ENCODE results near the gene C1QL3.

C1QL3 gene

DNA sequence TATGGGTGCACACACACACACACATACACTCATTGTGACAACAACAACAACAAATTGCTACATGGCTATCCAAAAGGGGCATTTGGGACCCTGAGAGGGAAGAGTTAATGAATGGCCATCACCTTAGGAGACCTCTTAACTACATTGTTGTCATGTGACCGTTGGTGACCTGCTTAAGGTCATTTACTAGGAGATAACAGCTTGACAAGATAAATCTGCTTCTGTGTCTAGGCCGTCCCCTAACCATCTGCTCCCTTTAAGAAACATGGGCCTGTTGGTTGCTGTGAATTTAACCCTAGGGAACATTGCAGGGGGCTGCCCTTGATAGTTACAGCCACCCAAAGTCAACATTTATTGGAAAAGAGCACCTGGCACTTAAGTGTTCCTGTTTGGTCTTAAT is 29.7 kb downstream of the C1QL3 start:
- DNase-seq = no peak

GRCh38 chr10:16490511-16490910 is 31.2 kb downstream of the C1QL3 start:
- no peak for DNase-seq

GRCh38 chr10:16483241-16483917 is 38.3 kb downstream of the C1QL3 start:
- no peak for DNase-seq

DNA sequence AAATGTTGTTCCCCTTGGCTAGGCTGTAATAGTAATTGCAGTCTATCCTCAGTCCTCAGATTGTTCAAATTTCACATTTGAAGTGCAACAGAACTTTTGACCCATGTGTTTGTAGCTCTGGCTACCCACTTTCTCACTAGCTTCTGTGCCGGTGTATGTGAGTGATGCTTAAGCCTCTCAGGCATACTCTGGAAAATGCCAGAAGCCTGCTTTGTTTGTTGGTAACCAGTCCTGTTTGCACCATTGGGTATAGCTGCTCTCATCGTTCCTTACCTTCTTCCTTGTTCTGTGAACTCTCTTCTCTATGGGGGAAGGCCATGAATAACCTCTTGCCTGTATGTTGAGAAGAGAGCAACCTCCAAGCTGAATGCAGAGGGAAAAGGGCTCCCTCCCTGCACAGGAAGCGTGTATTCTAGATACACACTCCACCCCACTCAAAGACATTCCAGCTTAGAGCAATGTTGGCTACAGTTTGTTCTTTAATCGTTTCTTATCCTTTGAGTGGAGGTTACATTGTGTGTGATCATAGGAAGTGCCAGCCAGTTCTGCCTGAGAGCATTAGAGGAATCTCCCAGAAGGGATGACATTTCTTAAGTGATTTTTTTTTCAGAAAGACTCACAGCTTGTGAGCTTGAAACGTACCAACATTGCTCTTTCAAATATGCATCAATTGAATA is 40.5 kb downstream of the C1QL3 start:
- no peak for DNase-seq

GRCh38 chr10:16478801-16479200 is 42.9 kb downstream of the C1QL3 start:
- DNase-seq = no peak

- no peak for DNase-seq
These were observed 43.9 kb downstream of the C1QL3 start for GRCh38 chr10:16477757-16478156.

DNA sequence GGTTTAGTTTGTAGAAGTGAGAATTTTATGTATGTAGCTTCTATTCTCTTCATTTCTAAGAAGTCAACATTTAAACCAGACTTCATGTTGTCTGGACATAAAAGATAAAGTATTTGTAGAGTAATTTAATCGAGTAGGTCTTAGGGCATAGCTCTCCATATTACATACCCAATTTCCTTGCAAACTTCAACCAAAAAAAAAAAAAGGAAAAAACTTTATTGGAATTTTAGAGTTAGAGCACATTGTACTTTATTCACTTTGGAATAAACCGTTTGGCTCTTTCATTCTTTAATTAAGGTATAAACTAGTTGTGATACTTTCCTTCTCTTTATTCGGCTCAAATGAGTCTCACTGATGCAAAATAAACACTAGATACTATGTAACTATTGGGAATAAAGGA is 48.9 kb downstream of the C1QL3 start:
- no peak for DNase-seq

- DNase-seq = no peak
These were observed 50.9 kb downstream of the C1QL3 start for GRCh38 chr10:16470747-16471146.

DNA sequence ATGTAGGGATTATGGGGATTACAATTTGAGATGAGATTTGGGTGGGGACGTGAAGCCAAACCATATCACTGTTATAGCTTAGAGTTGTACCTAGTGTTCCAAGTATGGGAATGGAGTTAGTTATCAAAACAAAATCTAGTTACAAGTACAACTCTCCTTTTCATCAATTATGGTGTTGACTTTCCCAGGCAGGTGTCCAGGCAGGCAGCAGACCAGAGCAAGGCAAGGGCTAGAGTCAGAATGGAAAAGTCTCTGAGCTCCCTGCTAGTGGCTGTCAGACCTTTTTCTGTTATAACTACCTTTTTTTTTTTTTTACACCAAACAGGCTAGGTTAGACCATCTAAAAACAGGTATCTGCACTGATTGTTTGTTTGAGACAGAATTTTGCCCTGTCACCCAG is 55.7 kb downstream of the C1QL3 start:
- no peak for DNase-seq

All from DMS79 (cell line).